A549 (cell line): ENCODE results near the gene DOCK1.

ENCODE experiments used
- BHLHE40 ChIP-seq: IDR thresholded peaks from 2 replicates; pipeline ENCODE4 v1.6.1; 2012; ENCODE audit warnings: low read depth, low read length, inconsistent platforms
- CHD4 ChIP-seq: fragments of 200-600 bp; sonication (generic); IDR thresholded peaks from 2 replicates; pipeline ENCODE4 v1.6.1; 2016; ENCODE audit warnings: antibody characterized with exemption, mild to moderate bottlenecking, borderline replicate concordance
- HOXB5 ChIP-seq: fragments of 250-450 bp; sonication (Bioruptor Pico); IDR thresholded peaks from 2 replicates; pipeline ENCODE4 v1.5.0; 2020; ENCODE audit warnings: mild to moderate bottlenecking, moderate library complexity
- JUNB ChIP-seq: fragments of >200 bp; sonication (Bioruptor Twin); formaldehyde crosslinking; IDR thresholded peaks from 2 replicates; pipeline ENCODE4 v1.6.1; 2016
- MAZ ChIP-seq: fragments of 150-350 bp; IDR thresholded peaks from 2 replicates; pipeline ENCODE4 v1.6.1; 2014; ENCODE audit warnings: antibody characterized with exemption, low read depth, low read length, borderline replicate concordance
- MYC ChIP-seq: IDR thresholded peaks from 2 replicates; pipeline ENCODE4 v1.6.1; 2012; ENCODE audit warnings: mild to moderate bottlenecking, inconsistent platforms, low read length, improper control_type of control experiment, borderline replicate concordance
- POLR2A ChIP-seq: IDR thresholded peaks from 2 replicates; pipeline ENCODE4 v1.6.1; 2012; ENCODE audit warnings: mild to moderate bottlenecking, low read length
- RFX5 ChIP-seq: fragments of 450-650 bp; IDR thresholded peaks from 2 replicates; pipeline ENCODE4 v1.7.1; 2014; ENCODE audit warnings: antibody characterized with exemption, mild to moderate bottlenecking, moderate library complexity
- TF ChIP-seq, protein P1 (sequence below): fragments of >200 bp; sonication (Bioruptor Twin); formaldehyde crosslinking; IDR thresholded peaks from 3 replicates; pipeline ENCODE4 v1.5.1; 2016
- TF ChIP-seq, protein P2 (sequence below): IDR thresholded peaks from 2 replicates; pipeline ENCODE4 v1.6.1; 2012

DNA sequence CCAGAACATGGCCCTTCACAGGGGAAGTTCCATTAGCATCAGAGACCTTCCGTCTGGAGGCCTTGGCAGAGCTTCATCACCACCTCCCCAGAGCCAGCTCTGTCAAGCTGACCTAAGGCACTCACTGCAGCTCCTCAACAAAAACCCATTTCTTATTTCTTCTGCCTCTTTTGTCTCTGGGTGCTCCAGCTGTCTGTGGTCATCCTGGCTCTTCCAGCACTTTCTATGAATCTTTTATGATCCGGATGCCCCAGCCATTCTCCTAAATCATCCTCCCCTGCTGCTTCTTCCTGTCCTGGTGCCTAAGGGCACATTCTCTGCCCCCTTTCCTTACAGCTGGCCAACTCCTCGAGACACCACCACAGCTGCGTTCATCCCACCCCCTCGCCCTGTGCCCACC lies 462.9 kb downstream of the DOCK1 start:
- TF ChIP-seq POLR2A: no peak
- TF ChIP-seq CHD4: no peak
- TF ChIP-seq, protein P1, sequence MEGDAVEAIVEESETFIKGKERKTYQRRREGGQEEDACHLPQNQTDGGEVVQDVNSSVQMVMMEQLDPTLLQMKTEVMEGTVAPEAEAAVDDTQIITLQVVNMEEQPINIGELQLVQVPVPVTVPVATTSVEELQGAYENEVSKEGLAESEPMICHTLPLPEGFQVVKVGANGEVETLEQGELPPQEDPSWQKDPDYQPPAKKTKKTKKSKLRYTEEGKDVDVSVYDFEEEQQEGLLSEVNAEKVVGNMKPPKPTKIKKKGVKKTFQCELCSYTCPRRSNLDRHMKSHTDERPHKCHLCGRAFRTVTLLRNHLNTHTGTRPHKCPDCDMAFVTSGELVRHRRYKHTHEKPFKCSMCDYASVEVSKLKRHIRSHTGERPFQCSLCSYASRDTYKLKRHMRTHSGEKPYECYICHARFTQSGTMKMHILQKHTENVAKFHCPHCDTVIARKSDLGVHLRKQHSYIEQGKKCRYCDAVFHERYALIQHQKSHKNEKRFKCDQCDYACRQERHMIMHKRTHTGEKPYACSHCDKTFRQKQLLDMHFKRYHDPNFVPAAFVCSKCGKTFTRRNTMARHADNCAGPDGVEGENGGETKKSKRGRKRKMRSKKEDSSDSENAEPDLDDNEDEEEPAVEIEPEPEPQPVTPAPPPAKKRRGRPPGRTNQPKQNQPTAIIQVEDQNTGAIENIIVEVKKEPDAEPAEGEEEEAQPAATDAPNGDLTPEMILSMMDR: no peak
- TF ChIP-seq MAZ: no peak
- TF ChIP-seq MYC: no peak
- TF ChIP-seq BHLHE40: no peak
- TF ChIP-seq, protein P2, sequence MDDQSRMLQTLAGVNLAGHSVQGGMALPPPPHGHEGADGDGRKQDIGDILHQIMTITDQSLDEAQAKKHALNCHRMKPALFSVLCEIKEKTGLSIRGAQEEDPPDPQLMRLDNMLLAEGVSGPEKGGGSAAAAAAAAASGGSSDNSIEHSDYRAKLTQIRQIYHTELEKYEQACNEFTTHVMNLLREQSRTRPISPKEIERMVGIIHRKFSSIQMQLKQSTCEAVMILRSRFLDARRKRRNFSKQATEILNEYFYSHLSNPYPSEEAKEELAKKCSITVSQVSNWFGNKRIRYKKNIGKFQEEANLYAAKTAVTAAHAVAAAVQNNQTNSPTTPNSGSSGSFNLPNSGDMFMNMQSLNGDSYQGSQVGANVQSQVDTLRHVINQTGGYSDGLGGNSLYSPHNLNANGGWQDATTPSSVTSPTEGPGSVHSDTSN: no peak
- TF ChIP-seq RFX5: no peak
- no peak for TF ChIP-seq JUNB
- TF ChIP-seq HOXB5: no peak
